GM18870 (cell line): ENCODE data around the gene UGT2B28.
"Not testable (repeated sequence)": the region's sequence is repeated elsewhere in the genome, so short reads cannot be mapped to it uniquely, and the experiment has no call there.

Experiments used
- ATAC-seq: cut with Tn5 transposase; IDR thresholded peaks from one replicate; pipeline ENCODE4 v1.9.1; 2021; ENCODE audit warnings: moderate library complexity; ENCODE audit not compliant: unreplicated experiment

UGT2B28 gene

GRCh38 chr4:69343114-69343513 lies 62.8 kb downstream of the UGT2B28 start:
- not testable (repeated sequence) for ATAC-seq

DNA sequence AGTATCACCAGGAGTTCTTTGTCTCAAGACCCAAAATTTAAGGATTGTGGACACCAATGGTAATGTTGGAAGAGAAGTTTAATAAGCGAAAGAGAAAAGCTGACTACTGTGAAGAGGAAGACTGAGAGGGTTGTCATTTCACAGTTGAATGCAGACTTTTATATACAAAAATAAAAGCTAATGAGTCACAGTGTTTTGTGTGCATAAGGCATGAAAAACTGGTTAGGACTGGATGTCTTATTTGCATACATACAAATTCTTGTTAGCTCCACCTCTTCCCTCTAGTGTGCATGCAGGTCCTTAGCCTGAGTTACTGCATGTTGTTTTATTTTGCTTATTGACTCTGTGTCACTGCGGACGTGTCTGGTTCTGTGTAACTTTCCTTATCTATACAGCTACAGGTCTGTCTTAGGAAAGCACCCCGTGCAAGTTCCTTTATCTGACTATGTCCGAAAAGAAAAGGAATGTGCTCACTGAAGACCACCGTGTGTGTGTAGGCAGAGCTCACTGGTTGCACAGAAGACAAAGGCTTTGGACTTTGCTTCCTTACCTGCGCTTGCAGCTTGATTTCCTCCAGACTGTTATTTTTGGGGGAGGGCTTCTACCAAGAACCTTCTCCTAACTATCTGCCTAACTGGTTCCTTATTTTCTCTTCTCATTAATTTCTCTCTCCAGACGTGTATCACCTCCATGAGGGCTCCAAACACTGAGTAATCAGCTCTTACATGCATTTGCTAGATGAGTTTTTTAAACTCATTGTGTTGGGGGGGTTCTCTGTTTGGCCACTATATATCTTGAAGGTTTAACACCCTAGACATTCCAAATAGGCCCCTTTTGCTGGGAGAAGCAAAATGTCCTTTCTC lies 63.5 kb downstream of the UGT2B28 start:
- not testable (repeated sequence) for ATAC-seq
